ENCODE data around the gene RPS6KA1.
A peak's percentile ranks its signal among the peaks of the same experiment; 100 is the strongest.
"Not testable (repeated sequence)": the region's sequence is repeated elsewhere in the genome, so short reads cannot be mapped to it uniquely, and the experiment has no call there.

RPS6KA1 gene

DNA sequence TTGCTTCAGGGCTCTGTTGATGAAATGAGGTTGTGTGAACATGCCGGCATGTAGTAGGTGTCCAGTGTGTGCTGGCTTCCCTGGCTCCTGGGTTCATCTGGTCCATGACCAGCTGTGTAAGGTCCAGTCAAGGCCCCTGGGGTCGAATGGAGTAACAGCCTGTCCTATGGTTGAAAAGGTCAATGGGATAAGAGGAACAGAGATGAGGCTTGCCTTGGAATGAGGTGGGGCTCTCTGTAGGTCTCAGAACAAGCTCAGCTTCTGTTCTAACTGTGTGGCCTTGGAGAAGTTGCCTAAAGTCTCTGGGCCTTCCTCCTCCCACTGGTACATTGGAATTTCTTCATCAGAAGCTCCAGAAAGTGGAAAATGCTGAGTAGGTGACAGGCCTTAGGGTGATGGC, 26.6 kb downstream of the RPS6KA1 start:
- no peak for DNase-seq

DNA sequence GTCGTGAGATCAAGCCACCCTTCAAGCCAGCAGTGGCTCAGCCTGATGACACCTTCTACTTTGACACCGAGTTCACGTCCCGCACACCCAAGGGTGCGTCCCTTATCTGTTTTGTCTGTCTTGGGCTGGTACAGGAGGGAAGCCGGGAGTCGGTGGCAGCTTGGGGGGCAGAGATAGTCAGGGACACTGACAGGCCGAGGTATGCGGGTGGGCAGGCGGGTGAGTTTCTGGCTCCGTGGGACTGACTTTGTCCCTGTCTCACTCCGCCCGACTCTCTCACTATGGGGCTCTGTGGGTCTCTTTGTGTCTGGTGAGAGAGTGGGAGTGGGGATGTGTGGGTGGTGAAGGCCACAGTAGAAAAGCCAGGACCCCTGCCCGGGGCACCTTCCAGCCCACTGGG, 27.4 kb downstream of the RPS6KA1 start:
- DNase-seq, result no peak

DNA sequence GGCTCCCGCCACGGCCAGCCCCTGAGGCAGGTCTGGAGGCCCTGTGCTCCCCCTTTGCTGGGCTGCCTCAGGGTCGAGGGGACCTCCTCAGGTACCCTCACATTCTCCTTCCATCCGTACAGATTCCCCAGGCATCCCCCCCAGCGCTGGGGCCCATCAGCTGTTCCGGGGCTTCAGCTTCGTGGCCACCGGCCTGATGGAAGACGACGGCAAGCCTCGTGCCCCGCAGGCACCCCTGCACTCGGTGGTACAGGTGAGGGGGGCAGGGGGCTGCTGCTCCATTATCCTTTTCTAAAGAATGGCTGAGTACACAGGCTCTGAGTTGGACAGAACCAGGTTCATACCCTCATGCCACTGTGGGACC, 29.1 kb downstream of the RPS6KA1 start:
- DNase-seq, result no peak

GRCh38 chr1:26560403-26560780, 30.8 kb downstream of the RPS6KA1 start:
- no peak for DNase-seq

DNA sequence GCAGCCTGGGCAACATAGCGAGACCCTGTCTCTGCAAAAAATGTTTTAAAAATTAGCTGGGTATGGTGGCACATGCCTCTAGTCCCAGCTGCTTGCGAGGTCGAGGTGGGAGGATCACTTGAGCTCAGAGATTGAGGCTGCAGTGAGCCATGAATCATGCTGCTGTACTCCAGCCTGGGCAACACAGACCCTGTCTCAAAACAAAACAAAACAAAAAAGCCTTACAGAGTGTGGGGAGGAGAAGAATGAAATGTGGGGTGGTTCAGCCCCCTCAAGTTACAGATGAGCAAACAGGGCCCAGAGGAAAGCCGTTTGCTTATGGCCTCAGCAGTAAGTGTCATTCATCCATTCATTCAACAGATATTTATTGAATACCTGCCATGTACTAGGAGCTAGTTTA, 40.7 kb downstream of the RPS6KA1 start:
- DNase-seq, result no peak

DNA sequence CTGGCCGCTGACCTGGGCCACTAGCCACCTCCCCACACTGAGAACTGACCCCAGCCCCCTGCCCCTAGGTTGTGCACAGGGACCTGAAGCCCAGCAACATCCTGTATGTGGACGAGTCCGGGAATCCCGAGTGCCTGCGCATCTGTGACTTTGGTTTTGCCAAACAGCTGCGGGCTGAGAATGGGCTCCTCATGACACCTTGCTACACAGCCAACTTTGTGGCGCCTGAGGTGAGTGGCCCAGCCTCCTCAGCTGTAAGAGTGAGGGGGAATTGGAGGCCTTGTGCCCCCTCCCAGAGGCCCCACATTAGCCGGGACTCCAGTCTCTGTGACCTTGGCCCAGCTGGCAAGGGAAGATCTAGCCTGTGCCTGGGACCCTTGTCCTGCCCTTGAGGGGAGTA, 41.8 kb downstream of the RPS6KA1 start:
- DNase-seq, result no peak

- no peak for DNase-seq
Measured at GRCh38 chr1:26574018-26574417, 44.5 kb downstream of the RPS6KA1 start.

GRCh38 chr1:26574719-26575251, 45.2 kb downstream of the RPS6KA1 start:
- no peak for DNase-seq

DNA sequence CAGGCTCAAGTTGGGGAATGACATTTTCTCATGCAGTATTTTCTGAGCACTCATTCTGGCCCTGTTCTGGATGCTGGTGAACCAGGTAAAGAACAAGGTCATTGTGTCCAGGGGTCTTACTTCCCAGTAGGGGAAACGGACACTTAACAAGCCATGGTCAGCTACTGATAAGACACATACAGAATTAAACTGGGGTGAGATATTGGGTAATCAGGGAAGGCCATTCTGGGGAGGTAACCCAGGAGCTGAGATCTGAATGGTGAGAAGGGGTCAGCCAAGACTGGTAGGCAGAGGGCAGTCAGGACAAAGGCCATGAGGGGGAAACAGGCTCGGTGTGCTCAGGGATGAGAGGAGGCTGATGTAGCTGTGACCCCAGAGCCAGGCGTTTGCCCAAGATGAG, 45.8 kb downstream of the RPS6KA1 start:
- no peak for DNase-seq

DNA sequence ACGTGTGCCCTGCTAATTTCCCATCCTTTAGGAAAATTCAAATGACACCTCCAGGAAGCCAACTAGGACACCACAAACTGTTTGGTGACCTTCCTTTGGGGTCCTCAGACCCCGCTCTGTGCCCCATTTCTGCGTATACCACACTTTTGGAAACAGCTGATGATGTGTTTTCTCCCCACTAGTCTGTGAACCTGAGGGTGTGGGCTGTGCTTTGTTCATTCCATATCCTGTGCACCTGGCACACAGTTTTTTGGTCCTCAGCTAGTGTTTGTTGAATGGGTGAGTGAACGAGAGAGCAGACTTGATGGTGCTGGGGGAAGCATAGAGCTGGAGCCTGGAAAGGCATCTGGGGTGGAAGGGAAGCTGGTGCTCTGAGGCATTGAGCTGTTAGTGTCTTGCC, 48.6 kb downstream of the RPS6KA1 start:
- DNase-seq, result no peak

DNA sequence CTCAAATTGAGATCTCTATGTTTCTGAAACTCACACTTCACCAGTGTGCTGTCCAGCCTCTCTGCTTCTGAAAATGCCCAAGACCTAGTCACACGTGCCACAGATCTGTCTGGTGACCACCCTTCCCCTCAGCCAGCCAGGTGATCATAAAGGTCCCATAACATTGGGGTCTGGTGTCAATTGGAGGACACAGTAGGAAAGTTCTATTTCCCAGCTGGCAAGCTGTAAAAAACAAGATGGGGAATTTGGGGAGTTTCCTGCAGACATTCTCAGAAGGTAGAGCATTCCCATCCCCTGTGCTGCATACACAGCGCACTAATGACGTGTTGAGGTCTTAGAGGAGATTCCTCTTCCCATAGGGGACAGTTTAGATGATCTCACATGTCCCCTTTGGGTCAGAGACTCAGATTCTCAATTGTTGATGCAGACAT, 50.1 kb downstream of the RPS6KA1 start:
- DNase-seq, result no peak

- no peak for DNase-seq
Measured at GRCh38 chr1:26580116-26580515, 50.6 kb downstream of the RPS6KA1 start.

GRCh38 chr1:26581287-26581651, 51.7 kb downstream of the RPS6KA1 start:
- no peak for DNase-seq

DNA sequence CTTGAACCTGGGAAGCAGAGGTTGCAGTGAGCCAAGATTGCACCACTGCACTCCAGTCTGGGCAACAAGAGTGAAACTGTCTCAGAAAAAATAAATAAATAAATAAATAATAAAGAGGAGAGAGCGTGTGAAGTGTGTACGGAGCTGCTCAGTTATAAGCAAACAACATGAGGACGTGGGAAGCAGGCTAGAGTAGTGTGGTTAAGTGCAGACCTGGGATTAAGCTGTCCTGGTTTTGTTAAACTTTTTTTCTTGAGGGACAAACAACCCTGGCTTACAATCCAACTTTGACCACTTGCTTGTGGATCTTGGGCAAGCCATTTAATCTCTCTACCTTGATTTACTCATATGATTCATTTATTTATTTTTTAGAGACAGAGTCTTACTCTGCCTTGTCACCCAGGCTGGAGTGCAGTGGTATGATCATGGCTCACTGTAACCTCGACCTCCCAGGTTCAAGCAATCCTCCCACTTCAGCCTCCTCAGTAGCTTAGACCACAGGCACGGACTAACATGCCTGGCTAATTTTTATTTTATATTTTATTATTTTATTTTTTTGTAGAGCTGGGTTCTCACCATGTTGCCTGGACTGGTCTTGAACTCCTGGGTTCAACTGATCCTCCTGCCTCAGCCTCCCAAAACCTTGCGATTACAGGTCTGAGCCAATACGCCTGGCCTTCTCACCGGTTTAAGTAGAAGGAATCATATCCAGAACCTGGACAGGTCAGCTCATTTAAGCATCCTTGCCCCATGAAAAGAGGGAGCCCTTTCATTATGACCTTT, 52.7 kb downstream of the RPS6KA1 start:
- no peak for DNase-seq

DNA sequence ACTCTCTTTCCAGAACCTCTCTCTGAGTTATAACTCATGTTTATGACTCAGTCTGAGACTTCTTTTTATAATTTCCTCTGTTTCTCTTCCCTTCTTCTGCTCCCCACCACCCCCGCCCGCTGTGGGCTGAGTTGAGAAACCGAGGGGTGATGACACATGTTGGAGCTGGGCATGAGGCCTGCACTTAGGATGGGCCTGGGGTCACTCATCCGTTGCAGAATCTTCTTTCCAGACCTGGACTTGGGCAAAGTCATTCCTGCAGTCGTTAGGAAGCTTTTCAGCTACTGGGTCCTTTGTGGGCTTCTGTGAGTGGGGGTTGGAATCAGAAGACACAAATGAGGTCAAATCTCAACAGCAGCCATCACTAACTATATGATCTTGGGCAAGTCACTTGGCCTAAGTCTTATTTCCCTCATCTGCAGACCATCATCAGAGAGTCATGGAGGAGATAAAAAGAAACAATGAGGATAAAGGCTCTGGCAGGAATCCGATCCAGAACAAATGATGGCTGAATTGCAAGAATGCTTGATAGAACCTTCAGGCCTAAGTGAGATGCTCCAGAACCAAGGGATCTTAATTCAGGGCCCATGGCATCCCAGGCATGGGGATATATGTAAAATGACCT, 53.4 kb downstream of the RPS6KA1 start:
- DNase-seq, result no peak

- no peak for DNase-seq
Measured at GRCh38 chr1:26583646-26584485, 54.3 kb downstream of the RPS6KA1 start.

DNA sequence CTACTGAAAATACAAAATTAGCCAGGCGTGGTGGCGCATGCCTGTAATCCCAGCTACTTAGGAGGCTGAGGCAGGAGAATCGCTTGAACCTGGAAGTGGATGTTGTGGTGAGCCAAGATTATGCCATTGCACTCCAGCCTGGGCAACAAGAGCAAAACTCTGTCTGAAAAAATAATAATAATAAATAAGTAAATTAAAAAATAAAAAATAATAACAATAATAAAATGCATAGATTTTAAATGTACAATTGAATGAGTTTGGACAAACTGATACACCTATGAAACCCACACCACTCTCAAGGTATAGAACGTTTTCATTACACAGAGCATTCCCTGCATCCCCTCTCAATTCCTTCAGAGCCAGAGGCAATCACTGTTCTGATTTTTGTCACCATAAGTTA, 55.0 kb downstream of the RPS6KA1 start:
- DNase-seq, result not testable (repeated sequence)

- DNase-seq, result no peak
Measured at GRCh38 chr1:26585471-26585870, 55.9 kb downstream of the RPS6KA1 start.

- DNase-seq, result no peak
Measured at GRCh38 chr1:26593385-26593784, 63.8 kb downstream of the RPS6KA1 start.

DNA sequence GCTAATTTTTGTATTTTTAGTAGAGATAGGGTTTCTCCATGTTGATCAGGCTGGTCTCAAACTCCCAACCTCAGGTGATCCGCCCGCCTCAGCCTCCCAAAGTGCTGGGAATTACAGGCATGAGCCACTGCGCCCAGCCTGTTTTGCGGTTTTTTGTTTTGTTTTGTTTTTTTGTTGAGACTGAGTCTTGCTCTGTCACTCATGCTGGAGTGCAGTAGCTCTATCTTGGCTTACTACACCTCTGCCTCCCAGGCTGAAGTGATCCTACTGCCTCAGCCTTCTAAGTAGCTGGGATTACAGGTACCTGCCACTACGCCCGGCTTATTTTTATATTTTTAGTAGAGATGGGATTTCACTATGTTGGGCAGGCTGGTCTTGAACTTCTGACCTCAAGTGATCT, 65.0 kb downstream of the RPS6KA1 start:
- not testable (repeated sequence) for DNase-seq

DNA sequence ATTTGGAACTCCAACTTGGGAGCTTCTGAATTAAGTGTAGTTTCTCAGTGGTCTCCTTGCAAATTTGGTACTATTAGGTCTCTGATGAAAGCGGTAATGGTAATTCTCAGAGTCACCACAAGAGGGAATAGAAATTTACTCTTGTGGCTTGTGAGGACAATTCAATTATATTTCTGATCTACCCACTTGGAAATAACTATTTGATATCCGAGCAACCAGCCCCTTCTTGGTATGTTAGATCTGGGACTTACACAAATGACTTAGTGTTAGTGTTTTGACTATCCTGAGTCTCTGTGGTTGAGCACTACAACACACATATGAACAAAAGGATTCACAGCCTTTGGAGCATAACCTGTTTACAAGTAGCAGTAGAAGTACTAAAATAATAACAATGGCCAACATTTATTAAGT, 68.1 kb downstream of the RPS6KA1 start:
- no peak for DNase-seq

DNA sequence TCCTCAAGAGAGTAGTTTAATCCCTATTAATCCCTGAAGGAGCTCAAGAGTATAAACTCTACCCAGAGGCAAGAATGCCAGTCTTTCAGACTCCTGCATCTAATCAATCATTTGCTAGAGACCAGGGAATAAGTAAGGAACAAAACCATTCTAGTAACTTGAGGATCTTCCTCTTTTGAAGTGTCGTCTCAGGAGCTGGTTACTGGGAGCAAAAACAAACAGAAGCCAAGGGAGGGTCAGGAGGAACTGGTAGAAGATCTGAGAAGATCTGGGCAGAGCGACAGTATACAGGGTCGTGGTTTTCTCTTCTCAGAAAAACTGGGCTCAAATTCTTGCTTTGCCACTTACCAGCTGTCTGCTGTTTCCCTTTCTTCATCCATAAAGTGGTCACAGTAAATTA, 69.3 kb downstream of the RPS6KA1 start:
- no peak for DNase-seq

DNA sequence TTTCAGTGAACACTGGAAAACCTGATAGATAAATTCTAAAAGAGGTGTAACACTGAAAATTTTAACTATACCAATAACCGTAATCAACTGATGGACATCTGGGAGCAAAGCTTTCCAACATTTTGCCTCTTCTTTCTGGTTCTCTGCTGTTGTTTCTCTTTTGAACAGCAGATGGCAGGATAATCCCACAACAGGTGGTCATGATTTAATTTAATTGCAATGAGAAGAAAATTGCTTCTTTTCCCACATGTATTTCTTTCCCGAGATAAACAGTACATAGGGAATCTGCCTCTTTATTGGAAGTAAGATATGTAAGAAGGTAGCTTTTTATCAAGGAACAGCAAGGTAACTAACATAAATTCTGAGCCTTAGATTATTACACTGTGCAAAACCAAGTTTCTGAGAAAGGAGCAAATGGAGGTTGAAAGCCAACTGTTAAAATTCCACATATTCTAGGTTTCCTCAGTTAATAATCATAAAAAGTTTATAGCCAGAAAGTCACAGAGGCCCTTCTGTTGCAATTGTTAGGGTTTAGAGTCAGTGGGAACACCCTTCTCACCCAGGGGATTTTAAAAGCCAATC, 72.9 kb downstream of the RPS6KA1 start:
- DNase-seq, result peak; percentile 9

All from NCI-H2081 treated with DMSO at 0.1 percent for 48 hours (cell line).